MCF 10A (cell line): ENCODE results near the gene BCL2L13. TPM values are rescaled to one million over a fixed set of nuclear protein-coding genes. Genes with fewer than 3 reads are reported as not detected.
"Not testable (repeated sequence)": the region's sequence is repeated elsewhere in the genome, so short reads cannot be mapped to it uniquely, and the experiment has no call there.

Experiments
- BruUV-seq: library from RNA; stranded (reverse); fragments of 400-500 nt; replicated peaks from 2 replicates; lab custom pipeline; 2021; lab: Mats Ljungman, UMichigan
- CTCF ChIA-PET: fragments of 300-600 bp; sonication (Branson Sonifier 250); formaldehyde crosslinking; extraction: SDS; loops from one replicate; lab custom pipeline; 2021; ENCODE audit warnings: antibody characterized with exemption, inconsistent platforms; lab: Yijun Ruan, JAX
- POLR2A ChIA-PET: fragments of 300-600, 350-650 bp; sonication (Branson Sonifier 250); formaldehyde crosslinking; extraction: SDS; loops from one replicate; lab custom pipeline; 2020; ENCODE audit warnings: antibody characterized with exemption, inconsistent platforms; lab: Yijun Ruan, JAX
- DNase-seq: peaks from one replicate; pipeline ENCODE4 v3.0.0-alpha.2; 2018; ENCODE audit not compliant: unreplicated experiment
- H3K27ac Mint-ChIP-seq: one replicate; pipeline ENCODE4 v1.8.0; 2022; ENCODE audit warnings: mild to moderate bottlenecking, low read depth, mixed read lengths; ENCODE audit not compliant: unreplicated experiment
- H3K27me3 Mint-ChIP-seq: one replicate; pipeline ENCODE4 v1.8.0; 2022; ENCODE audit warnings: mixed read lengths; ENCODE audit not compliant: insufficient read depth, unreplicated experiment
- H3K36me3 Mint-ChIP-seq: one replicate; pipeline ENCODE4 v1.8.0; 2022; ENCODE audit warnings: mild to moderate bottlenecking, moderate library complexity, mixed read lengths; ENCODE audit not compliant: insufficient read depth, unreplicated experiment
- H3K4me1 Mint-ChIP-seq: one replicate; pipeline ENCODE4 v1.8.0; 2022; ENCODE audit warnings: mixed read lengths; ENCODE audit not compliant: insufficient read depth, unreplicated experiment
- H3K4me3 Mint-ChIP-seq: one replicate; pipeline ENCODE4 v1.8.0; 2022; ENCODE audit warnings: mild to moderate bottlenecking, moderate library complexity, mixed read lengths; ENCODE audit not compliant: unreplicated experiment
- H3K9me3 Mint-ChIP-seq: one replicate; pipeline ENCODE4 v1.8.0; 2022; ENCODE audit warnings: mixed read lengths; ENCODE audit not compliant: unreplicated experiment
- intact Hi-C: fragments of 100-400 bp; cut with micrococcal nuclease; formaldehyde crosslinking; loops from 2 replicates; pipeline ENCODE4 v1.14.1; 2022
- total RNA-seq: library from RNA; stranded (reverse); gene quantifications from 2 replicates; pipeline ENCODE4 v1.2.3, GENCODE V29; 2022
- TF ChIP-seq, protein P1 (sequence below): fragments of 200-600 bp; IDR thresholded peaks from one replicate; pipeline ENCODE4 v1.8.0; 2022; ENCODE audit warnings: antibody characterized with exemption, mild to moderate bottlenecking; ENCODE audit not compliant: unreplicated experiment

The BCL2L13 gene
- total RNA-seq, 1 experiment from 2014 or later: 75.1 TPM

DNA sequence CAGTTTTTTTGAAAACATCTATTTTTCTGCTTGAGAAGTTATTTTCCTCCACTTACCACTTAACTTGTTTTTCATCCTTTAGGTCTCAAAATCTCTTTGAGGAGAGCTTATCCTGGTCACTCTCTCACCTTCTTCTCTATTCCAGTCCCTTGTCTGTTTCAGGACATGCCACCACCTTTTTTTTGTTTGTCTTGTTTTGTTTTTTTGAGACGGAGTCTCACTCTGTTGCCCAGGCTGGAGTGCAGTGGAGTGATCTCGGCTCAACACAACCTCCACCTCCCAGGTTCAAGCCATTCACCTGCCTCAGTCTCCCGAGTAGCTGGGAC lies 4.6 kb upstream of the BCL2L13 start:
- TF ChIP-seq, protein P1, sequence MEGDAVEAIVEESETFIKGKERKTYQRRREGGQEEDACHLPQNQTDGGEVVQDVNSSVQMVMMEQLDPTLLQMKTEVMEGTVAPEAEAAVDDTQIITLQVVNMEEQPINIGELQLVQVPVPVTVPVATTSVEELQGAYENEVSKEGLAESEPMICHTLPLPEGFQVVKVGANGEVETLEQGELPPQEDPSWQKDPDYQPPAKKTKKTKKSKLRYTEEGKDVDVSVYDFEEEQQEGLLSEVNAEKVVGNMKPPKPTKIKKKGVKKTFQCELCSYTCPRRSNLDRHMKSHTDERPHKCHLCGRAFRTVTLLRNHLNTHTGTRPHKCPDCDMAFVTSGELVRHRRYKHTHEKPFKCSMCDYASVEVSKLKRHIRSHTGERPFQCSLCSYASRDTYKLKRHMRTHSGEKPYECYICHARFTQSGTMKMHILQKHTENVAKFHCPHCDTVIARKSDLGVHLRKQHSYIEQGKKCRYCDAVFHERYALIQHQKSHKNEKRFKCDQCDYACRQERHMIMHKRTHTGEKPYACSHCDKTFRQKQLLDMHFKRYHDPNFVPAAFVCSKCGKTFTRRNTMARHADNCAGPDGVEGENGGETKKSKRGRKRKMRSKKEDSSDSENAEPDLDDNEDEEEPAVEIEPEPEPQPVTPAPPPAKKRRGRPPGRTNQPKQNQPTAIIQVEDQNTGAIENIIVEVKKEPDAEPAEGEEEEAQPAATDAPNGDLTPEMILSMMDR: no peak
- H3K4me3 Mint-ChIP-seq: peak overlapping the region; percentile 12
- peaks cover 22% of the 10 kb centered on the region for H3K4me1 Mint-ChIP-seq
- H3K9me3 Mint-ChIP-seq: no peaks in the 10 kb centered on the region
- no peak for DNase-seq
- CTCF ChIA-PET: interaction anchor here (0.9 to 2.2 kb wide), 3 partner anchors 45 to 76 kb away, joined by 3 to 6 read pairs (median 6); no protein-coding TSS in a partner anchor
- POLR2A ChIA-PET: interaction anchor here (0.5 to 3.1 kb wide), 14 partner anchors 8 to 284 kb away, joined by 3 to 19 read pairs (median 4); no protein-coding TSS in a partner anchor
- intact Hi-C loops: no loop called here
- H3K27ac Mint-ChIP-seq: peak overlapping the region; percentile 88
- H3K27me3 Mint-ChIP-seq: no peaks in the 10 kb centered on the region
- H3K36me3 Mint-ChIP-seq: peaks cover 11% of the 10 kb centered on the region
- no TSS peak for BruUV-seq

DNA sequence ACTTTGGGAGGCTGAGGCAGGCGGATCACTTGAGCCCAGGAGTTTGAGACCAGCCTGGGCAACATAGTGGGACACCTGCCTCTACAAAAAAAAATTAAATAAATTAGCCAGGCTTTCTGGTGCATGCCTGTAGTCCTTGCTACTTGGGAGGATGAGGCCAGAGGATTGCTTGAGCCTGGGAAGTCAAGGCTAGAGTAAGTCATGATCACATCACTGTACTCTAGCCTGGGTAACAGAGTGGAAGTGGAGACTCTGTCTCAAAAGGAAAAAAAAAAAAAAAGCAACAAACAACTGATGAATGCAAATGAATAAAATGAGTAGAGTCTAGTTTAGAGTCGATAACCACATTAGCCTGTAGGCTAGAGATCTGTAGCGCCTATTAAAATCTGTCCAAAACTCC lies 3.9 kb upstream of the BCL2L13 start:
- no peaks in the 10 kb centered on the region for H3K27me3 Mint-ChIP-seq
- DNase-seq: no peak
- CTCF ChIA-PET: interaction anchor here (0.6 kb wide), 1 partner anchor 11 kb away, joined by 3 read pairs; no protein-coding TSS in a partner anchor
- POLR2A ChIA-PET: interaction anchor here (1.6 to 3.1 kb wide), 3 partner anchors 14 to 72 kb away, joined by 5 to 19 read pairs (median 9); no protein-coding TSS in a partner anchor
- no peak overlapping the region for H3K4me3 Mint-ChIP-seq
- peaks cover 15% of the 10 kb centered on the region for H3K36me3 Mint-ChIP-seq
- intact Hi-C loops: no loop called here
- TF ChIP-seq, protein P1: no peak
- BruUV-seq: no TSS peak
- H3K4me1 Mint-ChIP-seq: peaks cover 22% of the 10 kb centered on the region
- no peaks in the 10 kb centered on the region for H3K9me3 Mint-ChIP-seq
- peak overlapping the region; percentile 88 for H3K27ac Mint-ChIP-seq

DNA sequence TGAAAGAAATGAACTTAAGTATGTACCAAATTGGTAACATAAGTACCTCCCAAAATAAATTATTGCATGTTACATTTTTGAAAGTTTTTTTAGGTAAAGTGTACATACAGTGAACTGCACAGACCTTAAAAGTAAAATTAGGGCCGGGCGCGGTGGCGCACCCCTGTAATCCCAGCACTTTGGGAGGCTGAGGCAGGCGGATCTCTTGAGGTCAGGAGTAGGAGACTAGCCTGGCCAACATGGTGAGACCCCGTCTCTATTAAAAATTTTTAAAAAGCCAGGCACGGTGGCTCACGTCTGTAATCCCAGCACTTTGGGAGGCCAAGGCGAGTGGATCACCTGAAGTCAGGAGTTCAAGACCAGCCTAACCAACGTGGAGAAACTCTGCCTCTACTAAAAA lies 1.7 kb upstream of the BCL2L13 start:
- intact Hi-C loops: not testable (repeated sequence)
- CTCF ChIA-PET: interaction anchor here (0.6 kb wide), 1 partner anchor 510 kb away, joined by 3 read pairs; no protein-coding TSS in a partner anchor

DNA sequence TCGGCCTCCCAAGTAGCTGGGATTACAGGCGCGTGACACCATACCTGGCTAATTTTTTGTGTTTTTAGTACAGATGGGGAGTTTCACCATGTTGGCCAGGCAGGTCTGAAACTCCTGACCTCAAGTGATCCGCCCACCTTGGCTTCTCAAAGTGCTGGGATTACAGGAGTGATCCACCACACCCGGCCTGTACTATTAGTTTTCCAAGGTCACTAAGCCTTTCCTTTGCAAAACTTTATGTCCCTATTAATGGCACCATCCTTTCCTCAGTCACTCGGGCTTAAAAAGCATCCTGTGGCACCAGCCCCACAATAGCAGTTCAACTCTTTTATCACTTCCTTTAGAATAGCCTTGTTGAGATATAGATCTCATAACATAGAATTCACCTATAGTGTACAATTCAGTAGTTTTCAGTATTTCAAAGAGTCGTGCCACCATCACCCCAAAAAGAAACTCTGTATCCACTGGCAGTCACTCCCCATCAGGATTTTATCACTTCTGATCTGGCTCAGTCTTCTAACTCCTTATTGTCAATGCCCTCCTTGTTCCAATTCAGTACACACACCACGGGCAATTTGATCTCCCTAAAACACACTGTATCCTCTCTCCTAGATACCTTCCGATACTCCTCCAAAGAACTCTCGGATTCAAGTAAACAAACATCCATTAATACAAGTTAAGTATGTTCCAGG lies 921 bp upstream of the BCL2L13 start:
- POLR2A ChIA-PET: interaction anchor here (0.7 to 2.9 kb wide), 5 partner anchors 21 to 1348 kb away, joined by 3 to 35 read pairs (median 3); no protein-coding TSS in a partner anchor
- DNase-seq: no peak
- BruUV-seq: no TSS peak

More for the DNA sequence above, 1.7 kb upstream of the BCL2L13 start:
- DNase-seq, BruUV-seq, H3K9me3 Mint-ChIP-seq, H3K4me3 Mint-ChIP-seq, H3K27me3 Mint-ChIP-seq, H3K27ac Mint-ChIP-seq: not testable (repeated sequence)
- H3K36me3 Mint-ChIP-seq: peaks cover 30% of the 10 kb centered on the region
- peaks cover 22% of the 10 kb centered on the region for H3K4me1 Mint-ChIP-seq
- POLR2A ChIA-PET: interaction anchor here (0.6 to 0.8 kb wide), 3 partner anchors 12 to 1349 kb away, joined by 3 to 4 read pairs (median 3); no protein-coding TSS in a partner anchor

More for the DNA sequence above, 921 bp upstream of the BCL2L13 start:
- intact Hi-C loops: loop anchor here (1.0 to 2.0 kb wide), 2 partner anchors 61 to 79 kb away; no protein-coding TSS in a partner anchor
- CTCF ChIA-PET: interaction anchor here (0.6 kb wide), 1 partner anchor 511 kb away, joined by 3 read pairs; no protein-coding TSS in a partner anchor
- peaks cover 32% of the 10 kb centered on the region for H3K36me3 Mint-ChIP-seq
- H3K9me3 Mint-ChIP-seq: no peaks in the 10 kb centered on the region
- no peaks in the 10 kb centered on the region for H3K27me3 Mint-ChIP-seq
- peak overlapping the region; percentile 100 for H3K27ac Mint-ChIP-seq
- peak overlapping the region; percentile 89 for H3K4me3 Mint-ChIP-seq
- TF ChIP-seq, protein P1: no peak
- peaks cover 22% of the 10 kb centered on the region for H3K4me1 Mint-ChIP-seq
